Common myeloid progenitor, CD34-positive (primary cell): ENCODE data around the gene ARFGAP2.
"Not testable (repeated sequence)": the region's sequence is repeated elsewhere in the genome, so short reads cannot be mapped to it uniquely, and the experiment has no call there.

Source experiments
- CTCF ChIA-PET: fragments of 350-600 bp; sonication (Branson Sonifier 250); formaldehyde crosslinking; loops from one replicate; lab custom pipeline; 2021; ENCODE audit warnings: antibody characterized with exemption; lab: Charles Lee
- POLR2A ChIA-PET: fragments of 350-600 bp; sonication (Branson Sonifier 250); formaldehyde crosslinking; loops from one replicate; lab custom pipeline; 2021; ENCODE audit warnings: antibody characterized with exemption; lab: Charles Lee
- DNase-seq, 3 donors: peaks; one replicate each; pipeline versions ENCODE4 v3.0.0 to v3.0.0-alpha.2; 2013
- H3K27ac ChIP-seq, 2 experiments: 1 replicate in 1 of 2; 2 replicates in 1 of 2; pipeline ENCODE4 v1.7.0; 2013; ENCODE audit warnings: inconsistent platforms in 2 of 2, low read length in 2 of 2, mild to moderate bottlenecking in 2 of 2, low read depth in 1 of 2, moderate library complexity in 1 of 2; ENCODE audit not compliant: severe bottlenecking in 2 of 2, insufficient read depth in 1 of 2, poor library complexity in 1 of 2
- H3K27me3 ChIP-seq, 5 experiments: replicated peaks in 2 of 5; 1 replicate in 3 of 5; 2 replicates in 2 of 5; pipeline versions ENCODE4 v1.6.1 to v1.7.0; 2013; ENCODE audit warnings: low read length in 4 of 5, mild to moderate bottlenecking in 2 of 5, moderate library complexity in 2 of 5, inconsistent platforms in 1 of 5; ENCODE audit not compliant: insufficient read depth in 5 of 5, control insufficient read depth in 4 of 5
- H3K36me3 ChIP-seq, 4 experiments: 1 replicate in 2 of 4; 2 replicates in 2 of 4; pipeline versions ENCODE4 v1.6.1 to v1.7.0; 2013; ENCODE audit warnings: low read length in 3 of 4, control low read depth in 1 of 4, mild to moderate bottlenecking in 1 of 4; ENCODE audit not compliant: control insufficient read depth in 4 of 4, insufficient read depth in 4 of 4
- H3K4me1 ChIP-seq, 4 experiments: 1 replicate in 3 of 4; 2 replicates in 1 of 4; pipeline versions ENCODE4 v1.6.1 to v1.7.1; 2013; ENCODE audit warnings: low read length in 3 of 4, mild to moderate bottlenecking in 3 of 4, control low read depth in 1 of 4, inconsistent platforms in 1 of 4, moderate library complexity in 1 of 4; ENCODE audit not compliant: control insufficient read depth in 4 of 4, insufficient read depth in 4 of 4; ENCODE audit errors: control extremely low read depth in 1 of 4
- H3K4me3 ChIP-seq, 7 experiments: 1 replicate in 4 of 7; 2 replicates in 3 of 7; pipeline versions ENCODE4 v1.5.1 to v1.7.0; 2013; ENCODE audit warnings: mild to moderate bottlenecking in 7 of 7, low read length in 6 of 7, moderate library complexity in 6 of 7, inconsistent platforms in 2 of 7, low read depth in 2 of 7, control low read depth in 1 of 7; ENCODE audit not compliant: insufficient read depth in 4 of 7, control insufficient read depth in 1 of 7; ENCODE audit errors: extremely low read depth in 1 of 7
- H3K9me3 ChIP-seq, 5 experiments: 1 replicate in 4 of 5; 2 replicates in 1 of 5; pipeline versions ENCODE4 v1.6.1 to v1.7.1; 2013; ENCODE audit warnings: low read length in 4 of 5, mild to moderate bottlenecking in 2 of 5, inconsistent platforms in 1 of 5, low read depth in 1 of 5, moderate library complexity in 1 of 5; ENCODE audit not compliant: control insufficient read depth in 4 of 5, insufficient read depth in 2 of 5; ENCODE audit errors: control extremely low read depth in 1 of 5
- WGBS: methylation state at CpG from one replicate; pipeline ENCODE4 v1.1.5; 2013; ENCODE audit not compliant: insufficient coverage; 5-methylcytosine and 5-hydroxymethylcytosine counted together

Gene ARFGAP2

GRCh38 chr11:47213950-47214565, 37.4 kb upstream of the ARFGAP2 start:
- H3K36me3 ChIP-seq: peaks cover 4 to 14% (median 8%) of the 10 kb centered on the region in 4 experiments
- POLR2A ChIA-PET: interaction anchor here (0.7 to 1.9 kb wide), 2 partner anchors 34 to 50 kb away, joined by 3 to 9 read pairs; partner anchors contain the start of gene ACP2
- H3K27ac ChIP-seq: peak overlapping the region; percentile 79 to 87
- H3K4me1 ChIP-seq: peaks cover 10 to 27% (median 23%) of the 10 kb centered on the region in 4 experiments
- peak; percentile 90 to 93 (median 91) for DNase-seq
- CTCF ChIA-PET: interaction anchor here (0.5 to 3.8 kb wide), 12 partner anchors 18 to 198 kb away, joined by 3 to 33 read pairs (median 4); partner anchors contain the start of genes ACP2 and NR1H3
- 2% methylated on average over 12 of the region's 20 CpGs for WGBS
- no peaks in the 10 kb centered on the region for H3K27me3 ChIP-seq
- H3K9me3 ChIP-seq: no peaks in the 10 kb centered on the region
- H3K4me3 ChIP-seq: peak overlapping the region; percentile 70 to 95 (median 81)

DNA sequence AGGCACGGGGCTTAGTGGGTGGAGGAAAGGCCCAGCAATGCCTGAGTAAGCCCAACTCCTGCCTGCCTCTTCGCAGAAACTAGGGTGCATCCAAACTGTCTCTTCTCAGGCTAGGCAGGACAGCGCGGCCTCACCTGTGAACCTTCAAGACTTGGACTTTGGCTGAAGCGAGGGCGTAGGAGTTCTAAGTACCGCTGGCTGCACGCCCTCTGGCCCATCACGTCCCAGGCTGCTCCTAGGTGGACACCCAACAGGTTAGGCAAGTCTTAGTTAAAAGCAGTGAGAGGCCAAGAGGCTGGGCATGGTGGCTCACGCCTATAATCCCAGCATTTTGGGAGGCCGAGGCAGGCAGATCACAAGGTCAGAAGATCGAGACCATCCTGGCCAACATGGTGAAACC, 36.3 kb upstream of the ARFGAP2 start:
- Histone ChIP-seq H3K27me3 (no peaks in the 10 kb centered on the region), H3K4me3 (no peak overlapping the region), H3K36me3 (peaks cover under 1 to 7% (median 2%) of the 10 kb centered on the region in 4 experiments), H3K9me3 (no peaks in the 10 kb centered on the region), H3K4me1 (peaks cover 10 to 27% (median 21%) of the 10 kb centered on the region in 4 experiments), H3K27ac (no peak overlapping the region)
- no peak for DNase-seq
- CTCF ChIA-PET: interaction anchor here (1.8 kb wide), 1 partner anchor 32 kb away, joined by 4 read pairs; no protein-coding TSS in a partner anchor
- WGBS: 99% methylated on average over 11 of the region's 12 CpGs
- POLR2A ChIA-PET: no interaction called here

DNA sequence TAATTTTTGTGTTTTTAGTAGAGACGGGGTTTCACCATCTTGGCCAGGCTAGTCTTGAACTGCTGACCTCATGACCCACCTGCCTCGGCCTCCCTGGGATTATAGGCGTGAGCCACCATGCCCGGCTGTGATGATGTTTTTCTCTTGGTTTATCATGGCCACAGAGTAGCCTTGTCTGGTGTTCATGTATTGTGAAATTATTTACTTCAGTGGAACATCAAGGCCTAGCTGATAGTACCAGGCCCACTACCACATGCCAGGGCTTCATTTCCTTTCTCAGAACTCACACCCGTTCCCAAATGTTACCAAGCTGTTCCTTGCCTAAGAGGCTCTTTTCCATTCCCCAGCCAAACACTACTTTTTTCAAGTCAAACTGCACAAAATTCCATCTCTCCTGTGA, 31.9 kb upstream of the ARFGAP2 start:
- Histone ChIP-seq H3K27ac (no peak overlapping the region), H3K36me3 (no peaks in the 10 kb centered on the region), H3K4me3 (no peak overlapping the region), H3K27me3 (no peaks in the 10 kb centered on the region), H3K4me1 (peaks cover 0 to 1% (median 0%) of the 10 kb centered on the region in 4 experiments), H3K9me3 (no peaks in the 10 kb centered on the region)
- CTCF ChIA-PET: interaction anchor here (1.2 to 1.6 kb wide), 3 partner anchors 21 to 25 kb away, joined by 3 to 4 read pairs (median 3); no protein-coding TSS in a partner anchor
- no peak for DNase-seq
- 100% methylated on average over 4 of the region's 5 CpGs for WGBS
- POLR2A ChIA-PET: no interaction called here

DNA sequence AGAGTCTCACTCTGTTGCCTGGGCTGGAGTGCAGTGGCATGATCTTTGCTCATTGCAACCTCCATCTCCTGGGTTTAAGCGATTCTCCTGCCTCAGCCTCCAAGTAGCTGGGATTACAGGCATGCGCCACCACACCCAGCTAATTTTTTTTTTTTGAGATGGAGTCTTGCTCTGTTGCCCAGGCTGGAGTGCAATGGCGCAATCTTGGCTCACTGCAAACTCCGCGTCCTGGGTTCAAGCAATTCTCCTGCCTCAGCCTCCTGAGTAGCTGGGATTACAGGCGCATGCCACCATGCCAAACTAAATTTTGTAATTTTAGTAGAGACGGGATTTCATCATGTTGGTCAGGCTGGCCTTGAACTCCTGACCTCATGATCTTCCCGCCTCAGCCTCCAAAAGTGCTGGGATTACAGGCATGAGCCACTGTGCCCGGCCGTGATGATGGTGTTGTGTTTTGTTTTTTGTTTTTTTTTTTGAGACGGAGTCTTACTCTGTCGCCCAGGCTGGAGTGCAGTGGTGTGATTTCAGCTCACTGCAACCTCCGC, 31.4 kb upstream of the ARFGAP2 start:
- H3K27me3 ChIP-seq, H3K9me3 ChIP-seq, H3K4me1 ChIP-seq, H3K36me3 ChIP-seq, H3K27ac ChIP-seq, H3K4me3 ChIP-seq, DNase-seq: not testable (repeated sequence)
- ChIA-PET CTCF (interaction anchor here (0.9 to 1.5 kb wide), 3 partner anchors 22 to 29 kb away, joined by 3 read pairs; no protein-coding TSS in a partner anchor), POLR2A (interaction anchor here (0.5 kb wide), 1 partner anchor 572 kb away, joined by 3 read pairs; no protein-coding TSS in a partner anchor)
- 97% methylated on average over 12 of the region's 13 CpGs for WGBS

GRCh38 chr11:47207459-47207858, 30.8 kb upstream of the ARFGAP2 start:
- Histone ChIP-seq H3K4me1 (no peaks in the 10 kb centered on the region), H3K4me3 (no peak overlapping the region), H3K27ac (no peak overlapping the region), H3K9me3 (no peaks in the 10 kb centered on the region), H3K36me3 (no peaks in the 10 kb centered on the region), H3K27me3 (no peaks in the 10 kb centered on the region)
- POLR2A ChIA-PET: interaction anchor here (0.5 kb wide), 1 partner anchor 571 kb away, joined by 3 read pairs; no protein-coding TSS in a partner anchor
- CTCF ChIA-PET: interaction anchor here (0.9 to 1.5 kb wide), 2 partner anchors 26 to 28 kb away, joined by 3 read pairs; no protein-coding TSS in a partner anchor
- 98% methylated on average over 4 of the region's 6 CpGs for WGBS
- DNase-seq: no peak

- CTCF ChIA-PET, H3K4me3 ChIP-seq, H3K9me3 ChIP-seq, H3K36me3 ChIP-seq, POLR2A ChIA-PET, H3K4me1 ChIP-seq, DNase-seq, H3K27me3 ChIP-seq, H3K27ac ChIP-seq: not testable (repeated sequence)
- WGBS: 100% methylated on average over 3 of the region's 5 CpGs
These were observed 29.9 kb upstream of the ARFGAP2 start for GRCh38 chr11:47206577-47206976.

- 90% methylated on average over 2 of the region's 2 CpGs for WGBS
- Histone ChIP-seq H3K9me3 (no peaks in the 10 kb centered on the region), H3K36me3 (no peaks in the 10 kb centered on the region), H3K4me3 (no peak overlapping the region), H3K27me3 (no peaks in the 10 kb centered on the region), H3K4me1 (no peaks in the 10 kb centered on the region), H3K27ac (no peak overlapping the region)
- no peak for DNase-seq
- ChIA-PET POLR2A (interaction anchor here (0.6 kb wide), 1 partner anchor 393 kb away, joined by 3 read pairs; no protein-coding TSS in a partner anchor), CTCF (interaction anchor here (0.8 to 1.6 kb wide), 4 partner anchors 11 to 250 kb away, joined by 3 to 5 read pairs (median 4); no protein-coding TSS in a partner anchor)
These were observed 27.9 kb upstream of the ARFGAP2 start for GRCh38 chr11:47204637-47204989.
